Measurements from ENCODE around the gene CCDC169. TPM values are rescaled to one million over a fixed set of nuclear protein-coding genes. Genes with fewer than 3 reads are reported as not detected.
"Not testable (repeated sequence)": the region's sequence is repeated elsewhere in the genome, so short reads cannot be mapped to it uniquely, and the experiment has no call there.

Gene CCDC169
- total RNA-seq, 1 experiment from 2014 or later, result not detected

- BruUV-seq (replicated peaks), result no TSS peak
- intact Hi-C loops (cut with micrococcal nuclease; ENCODE audit: unreplicated experiment), result no loop called here
Measured at GRCh38 chr13:36323951-36324566, 26.4 kb upstream of the CCDC169 start.

GRCh38 chr13:36323408-36323807 lies 25.8 kb upstream of the CCDC169 start:
- intact Hi-C loops (cut with micrococcal nuclease; ENCODE audit: unreplicated experiment), result no loop called here
- BruUV-seq (replicated peaks), result no TSS peak
- no peaks in the 10 kb centered on the region for H3K27me3 Mint-ChIP-seq (ENCODE audit: unreplicated experiment)
- H3K4me1 Mint-ChIP-seq (ENCODE audit: low read depth, unreplicated experiment), result no peaks in the 10 kb centered on the region
- no peak for TF ChIP-seq CTCF (IDR thresholded peaks at IDR 0.05; ENCODE audit: unreplicated experiment)
- DNase-seq, result no peak
- CTCF ChIA-PET, result no interaction called here
- H3K36me3 Mint-ChIP-seq (ENCODE audit: insufficient read depth, unreplicated experiment), result no peaks in the 10 kb centered on the region
- no peak overlapping the region for H3K27ac Mint-ChIP-seq (ENCODE audit: unreplicated experiment)
- H3K4me3 Mint-ChIP-seq (ENCODE audit: low read depth, unreplicated experiment), result no peak overlapping the region
- H3K9me3 Mint-ChIP-seq (ENCODE audit: low read depth, unreplicated experiment), result peaks cover 3% of the 10 kb centered on the region

More at GRCh38 chr13:36323951-36324566, 26.4 kb upstream of the CCDC169 start:
- Mint-ChIP-seq H3K27me3 (ENCODE audit: unreplicated experiment) (no peaks in the 10 kb centered on the region), H3K4me3 (ENCODE audit: low read depth, unreplicated experiment) (no peak overlapping the region), H3K9me3 (ENCODE audit: low read depth, unreplicated experiment) (peaks cover 3% of the 10 kb centered on the region), H3K4me1 (ENCODE audit: low read depth, unreplicated experiment) (no peaks in the 10 kb centered on the region), H3K27ac (ENCODE audit: unreplicated experiment) (no peak overlapping the region), H3K36me3 (ENCODE audit: insufficient read depth, unreplicated experiment) (no peaks in the 10 kb centered on the region)
- no peak for DNase-seq
- CTCF ChIA-PET, result no interaction called here
- TF ChIP-seq CTCF (IDR thresholded peaks at IDR 0.05; ENCODE audit: unreplicated experiment), result no peak

DNA sequence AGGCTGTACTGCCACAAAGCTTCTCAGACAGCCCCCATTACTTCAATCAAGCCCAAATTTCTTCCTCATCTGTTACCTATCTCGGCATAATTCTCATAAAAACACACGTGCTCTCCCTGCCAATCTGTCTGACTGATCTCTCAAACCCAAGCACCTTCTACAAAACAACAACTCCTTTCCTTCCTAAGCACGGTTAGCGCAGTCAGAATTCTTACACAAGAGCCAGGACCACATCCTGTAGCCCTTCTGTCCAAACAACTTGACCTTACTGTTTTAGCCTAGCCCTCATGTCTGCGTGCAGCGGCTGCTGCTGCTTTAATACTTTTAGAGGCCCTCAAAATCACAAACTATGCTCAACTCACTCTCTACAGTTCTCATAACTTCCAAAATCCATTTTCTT lies 22.2 kb upstream of the CCDC169 start:
- BruUV-seq (replicated peaks); H3K36me3 Mint-ChIP-seq (ENCODE audit: insufficient read depth, unreplicated experiment); H3K27ac Mint-ChIP-seq (ENCODE audit: unreplicated experiment); intact Hi-C loops (cut with micrococcal nuclease; ENCODE audit: unreplicated experiment); H3K4me3 Mint-ChIP-seq (ENCODE audit: low read depth, unreplicated experiment); DNase-seq; H3K4me1 Mint-ChIP-seq (ENCODE audit: low read depth, unreplicated experiment); H3K27me3 Mint-ChIP-seq (ENCODE audit: unreplicated experiment); CTCF ChIA-PET; H3K9me3 Mint-ChIP-seq (ENCODE audit: low read depth, unreplicated experiment): not testable (repeated sequence)

DNA sequence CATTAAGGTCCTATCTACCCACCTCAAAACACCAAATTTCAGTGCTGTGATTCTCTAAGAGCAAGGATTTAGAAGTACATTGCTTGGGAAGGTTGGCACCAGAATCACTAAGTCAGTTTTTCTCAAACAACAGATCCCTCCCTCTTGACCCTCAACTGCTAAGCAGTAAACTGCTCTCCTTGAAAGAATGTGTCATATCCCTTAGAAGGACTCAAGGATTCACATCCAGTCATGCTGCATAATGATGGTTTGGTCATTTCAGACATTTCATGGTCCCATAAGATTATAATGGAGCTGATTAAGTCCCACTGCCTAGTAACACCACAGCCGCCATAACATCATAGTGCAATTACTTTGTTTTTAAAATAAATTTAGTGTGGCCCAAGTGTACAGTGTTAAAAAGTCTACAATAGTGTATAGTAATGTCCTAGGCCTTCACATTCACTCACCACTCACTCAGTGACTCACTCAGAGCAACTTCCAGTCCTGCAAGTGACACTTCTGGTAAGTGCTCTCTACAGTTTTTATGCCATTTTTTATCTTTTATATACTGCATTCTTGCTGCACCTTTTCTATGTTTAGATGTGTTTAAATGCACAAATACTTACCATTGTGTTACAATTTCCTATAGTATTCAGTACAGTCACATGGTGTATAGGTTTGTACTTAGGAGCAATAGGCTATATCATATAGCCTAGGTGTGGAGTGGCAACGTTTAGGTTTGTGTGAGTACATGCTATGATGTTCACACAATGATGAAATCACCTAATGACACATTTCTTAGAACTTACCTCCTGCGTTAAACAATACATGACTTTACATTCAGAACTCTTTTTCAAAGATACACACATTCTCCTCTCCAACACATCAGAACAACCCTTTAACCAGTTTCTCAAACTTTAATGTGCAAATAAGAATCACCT lies 15.7 kb upstream of the CCDC169 start:
- no peak for TF ChIP-seq CTCF (IDR thresholded peaks at IDR 0.05; ENCODE audit: unreplicated experiment)
- Mint-ChIP-seq H3K4me3 (ENCODE audit: low read depth, unreplicated experiment) (no peak overlapping the region), H3K9me3 (ENCODE audit: low read depth, unreplicated experiment) (no peaks in the 10 kb centered on the region), H3K27me3 (ENCODE audit: unreplicated experiment) (no peaks in the 10 kb centered on the region), H3K27ac (ENCODE audit: unreplicated experiment) (no peak overlapping the region), H3K36me3 (ENCODE audit: insufficient read depth, unreplicated experiment) (no peaks in the 10 kb centered on the region), H3K4me1 (ENCODE audit: low read depth, unreplicated experiment) (peaks cover 7% of the 10 kb centered on the region)
- CTCF ChIA-PET, result no interaction called here
- no peak for DNase-seq
- intact Hi-C loops (cut with micrococcal nuclease; ENCODE audit: unreplicated experiment), result no loop called here
- BruUV-seq (replicated peaks), result no TSS peak
